Brain microvascular endothelial cell (primary cell): Measurements from ENCODE around the gene STAM.

ENCODE experiments used
- DNase-seq: peaks from one replicate; pipeline ENCODE4 v3.0.0-alpha.2; 2020
- H3K27ac ChIP-seq: fragments of 250-450 bp; sonication (Bioruptor Pico); 2 replicates; pipeline ENCODE4 v1.5.1; 2020; ENCODE audit warnings: mild to moderate bottlenecking, moderate library complexity
- H3K27me3 ChIP-seq: fragments of 250-450 bp; sonication (Bioruptor Pico); replicated peaks from 2 replicates; pipeline ENCODE4 v1.5.1; 2020; ENCODE audit warnings: mild to moderate bottlenecking
- H3K36me3 ChIP-seq: fragments of 250-450 bp; sonication (Bioruptor Pico); replicated peaks from 2 replicates; pipeline ENCODE4 v1.5.1; 2020; ENCODE audit warnings: mild to moderate bottlenecking
- H3K4me3 ChIP-seq: 2 replicates; pipeline ENCODE4 v1.5.1; 2011; ENCODE audit warnings: low read depth, mild to moderate bottlenecking, control low read depth, low read length, moderate library complexity
- in situ Hi-C: cut with HindIII; loops from 2 replicates; pipeline ENCODE4 v1.10.0; 2017; ENCODE audit warnings: low sequenced_read_pairs, low pct_ligation_motif_present
- TF ChIP-seq, protein P1 (sequence below): IDR thresholded peaks from 2 replicates; pipeline ENCODE4 v1.5.1; 2011; ENCODE audit warnings: low read depth, mild to moderate bottlenecking, moderate library complexity, low read length, control low read depth, inconsistent platforms; ENCODE audit errors: missing control alignments

STAM gene

GRCh38 chr10:17765602-17766001 lies 121.7 kb downstream of the STAM start:
- no peaks in the 10 kb centered on the region for H3K36me3 ChIP-seq
- no peak for DNase-seq
- H3K27me3 ChIP-seq: no peaks in the 10 kb centered on the region
- TF ChIP-seq, protein P1, sequence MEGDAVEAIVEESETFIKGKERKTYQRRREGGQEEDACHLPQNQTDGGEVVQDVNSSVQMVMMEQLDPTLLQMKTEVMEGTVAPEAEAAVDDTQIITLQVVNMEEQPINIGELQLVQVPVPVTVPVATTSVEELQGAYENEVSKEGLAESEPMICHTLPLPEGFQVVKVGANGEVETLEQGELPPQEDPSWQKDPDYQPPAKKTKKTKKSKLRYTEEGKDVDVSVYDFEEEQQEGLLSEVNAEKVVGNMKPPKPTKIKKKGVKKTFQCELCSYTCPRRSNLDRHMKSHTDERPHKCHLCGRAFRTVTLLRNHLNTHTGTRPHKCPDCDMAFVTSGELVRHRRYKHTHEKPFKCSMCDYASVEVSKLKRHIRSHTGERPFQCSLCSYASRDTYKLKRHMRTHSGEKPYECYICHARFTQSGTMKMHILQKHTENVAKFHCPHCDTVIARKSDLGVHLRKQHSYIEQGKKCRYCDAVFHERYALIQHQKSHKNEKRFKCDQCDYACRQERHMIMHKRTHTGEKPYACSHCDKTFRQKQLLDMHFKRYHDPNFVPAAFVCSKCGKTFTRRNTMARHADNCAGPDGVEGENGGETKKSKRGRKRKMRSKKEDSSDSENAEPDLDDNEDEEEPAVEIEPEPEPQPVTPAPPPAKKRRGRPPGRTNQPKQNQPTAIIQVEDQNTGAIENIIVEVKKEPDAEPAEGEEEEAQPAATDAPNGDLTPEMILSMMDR: no peak
- in situ Hi-C loops: no loop called here
- H3K27ac ChIP-seq: no peak overlapping the region
- H3K4me3 ChIP-seq: no peak overlapping the region
